ENCODE results near the gene ERLEC1.
"Not testable (repeated sequence)": the region's sequence is repeated elsewhere in the genome, so short reads cannot be mapped to it uniquely, and the experiment has no call there.

DNA sequence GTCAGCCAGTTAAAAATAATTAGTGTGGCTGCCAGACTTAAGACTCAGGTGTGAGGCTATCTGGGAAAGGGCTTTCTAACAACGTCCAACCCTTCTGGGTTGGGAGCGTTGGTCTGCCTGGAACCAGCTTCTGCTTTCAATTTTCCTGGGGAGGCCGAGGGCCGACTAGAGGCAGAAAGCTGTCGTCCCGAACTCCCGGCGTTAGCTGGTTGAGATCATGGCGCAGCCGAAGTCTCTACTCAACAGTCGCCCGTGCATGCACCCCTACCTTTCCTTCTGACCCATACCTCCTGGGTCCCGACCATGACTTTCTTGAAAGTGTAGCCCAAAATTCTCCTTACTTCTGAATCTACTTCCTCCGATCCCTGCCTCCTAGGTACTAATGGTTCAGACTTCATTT lies 29.6 kb upstream of the ERLEC1 start:
- TF ChIP-seq, protein P1, sequence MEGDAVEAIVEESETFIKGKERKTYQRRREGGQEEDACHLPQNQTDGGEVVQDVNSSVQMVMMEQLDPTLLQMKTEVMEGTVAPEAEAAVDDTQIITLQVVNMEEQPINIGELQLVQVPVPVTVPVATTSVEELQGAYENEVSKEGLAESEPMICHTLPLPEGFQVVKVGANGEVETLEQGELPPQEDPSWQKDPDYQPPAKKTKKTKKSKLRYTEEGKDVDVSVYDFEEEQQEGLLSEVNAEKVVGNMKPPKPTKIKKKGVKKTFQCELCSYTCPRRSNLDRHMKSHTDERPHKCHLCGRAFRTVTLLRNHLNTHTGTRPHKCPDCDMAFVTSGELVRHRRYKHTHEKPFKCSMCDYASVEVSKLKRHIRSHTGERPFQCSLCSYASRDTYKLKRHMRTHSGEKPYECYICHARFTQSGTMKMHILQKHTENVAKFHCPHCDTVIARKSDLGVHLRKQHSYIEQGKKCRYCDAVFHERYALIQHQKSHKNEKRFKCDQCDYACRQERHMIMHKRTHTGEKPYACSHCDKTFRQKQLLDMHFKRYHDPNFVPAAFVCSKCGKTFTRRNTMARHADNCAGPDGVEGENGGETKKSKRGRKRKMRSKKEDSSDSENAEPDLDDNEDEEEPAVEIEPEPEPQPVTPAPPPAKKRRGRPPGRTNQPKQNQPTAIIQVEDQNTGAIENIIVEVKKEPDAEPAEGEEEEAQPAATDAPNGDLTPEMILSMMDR (IDR thresholded peaks at IDR 0.05), result not testable (repeated sequence)
- TF ChIP-seq POLR2A (IDR thresholded peaks at IDR 0.05), result not testable (repeated sequence)
